Right cardiac atrium (tissue), 5 donors: ENCODE measurements around the gene ZNF148. TPM values are rescaled to one million over a fixed set of nuclear protein-coding genes. Genes with fewer than 3 reads are reported as not detected.

ENCODE experiments used
- ATAC-seq, 2 donors: fragments of 200-7000 bp; cut with Tn5 transposase; one replicate each; pipeline versions ENCODE4 v1.8.0 to v1.9.1; 2020; ENCODE audit warnings: moderate library complexity in 2 of 2, mild to moderate bottlenecking in 1 of 2
- DNase-seq, 3 donors: peaks; one replicate each; pipeline ENCODE4 v3.0.0-alpha.2; 2020
- H3K27ac ChIP-seq: one replicate; pipeline ENCODE4 v1.5.1; 2013; ENCODE audit warnings: mild to moderate bottlenecking, low read length, control low read depth, moderate library complexity
- H3K27me3 ChIP-seq: one replicate; pipeline ENCODE4 v1.6.1; 2013; ENCODE audit not compliant: control insufficient read depth, insufficient read depth
- H3K4me1 ChIP-seq: one replicate; pipeline ENCODE4 v1.6.1; 2013; ENCODE audit warnings: low read length; ENCODE audit not compliant: control insufficient read depth, insufficient read depth
- H3K4me3 ChIP-seq: one replicate; pipeline ENCODE4 v1.5.1; 2013; ENCODE audit warnings: low read length, control low read depth
- H3K9me3 ChIP-seq: one replicate; pipeline ENCODE4 v1.6.1; 2013; ENCODE audit warnings: low read length; ENCODE audit not compliant: control insufficient read depth
- WGBS: extraction: QIAGEN DNeasy Blood & Tissue Kit; methylation state at CpG from one replicate; pipeline ENCODE4 v1.1.7; 2013; 5-methylcytosine and 5-hydroxymethylcytosine counted together
- intact Hi-C, 4 donors: fragments of 100-400 bp; cut with DNase I; formaldehyde crosslinking; loops; one replicate each; pipeline versions ENCODE4 v1.11.0 to v1.14.0; 2022 to 2023
- polyA plus RNA-seq: library from polyadenylated mRNA; stranded (reverse); fragments of 200-250 nt; gene quantifications from one replicate; pipeline ENCODE4 v1.2.3, GENCODE V29; 2013
- total RNA-seq, 4 donors: library from RNA; stranded (reverse); fragmentation: NEBNext Ultra II Directional; extraction: Animal tissue kit (Norgen Biotek cat#: 25700); gene quantifications; one replicate each; pipeline ENCODE4 v1.2.1, GENCODE V29; 2021
- donor health status: healthy with polysubstance abuse.
- donor health status: DM: no; HTN: yes; CAD: no.
- donor health status: DM: no; HTN: no; CAD: no.
- donor health status: DM: no; HTN: yes; CAD: no; lungs with severe emphysema.
- donor health status: DM: yes; HTN: yes; CAD: no.

Gene ZNF148
- total and polyA plus RNA-seq, 5 donors, result 5.3 to 51.6 (median 45.7) TPM

- Histone ChIP-seq H3K27ac (no peak overlapping the region), H3K4me1 (peaks cover 1% of the 10 kb centered on the region), H3K27me3 (no peaks in the 10 kb centered on the region), H3K4me3 (no peak overlapping the region), H3K9me3 (no peaks in the 10 kb centered on the region)
- ATAC-seq, result no peak
- intact Hi-C loops, result no loop called here
- no peak for DNase-seq
- 91% methylated on average over 6 of the region's 6 CpGs for WGBS
Measured at GRCh38 chr3:125313060-125313635, 62.0 kb downstream of the ZNF148 start.

- peak overlapping the region; percentile 81 for H3K27ac ChIP-seq
- no peaks in the 10 kb centered on the region for H3K27me3 ChIP-seq
- H3K4me3 ChIP-seq, result peak overlapping the region; percentile 48
- H3K4me1 ChIP-seq, result peaks cover 3% of the 10 kb centered on the region
- H3K9me3 ChIP-seq, result no peaks in the 10 kb centered on the region
- DNase-seq, result no peak
- peak; percentile 51 to 76 for ATAC-seq
- intact Hi-C loops, result no loop called here
- 59% methylated on average over 5 of the region's 5 CpGs for WGBS
Measured at GRCh38 chr3:125310623-125311081, 64.5 kb downstream of the ZNF148 start.

- H3K27me3 ChIP-seq, result no peaks in the 10 kb centered on the region
- no peaks in the 10 kb centered on the region for H3K9me3 ChIP-seq
- H3K4me3 ChIP-seq, result no peak overlapping the region
- intact Hi-C loops, result no loop called here
- ATAC-seq (no peak), DNase-seq (no peak)
- whole genome bisulfite sequencing, result 81% methylated on average over 9 of the region's 9 CpGs
- H3K4me1 ChIP-seq, result peaks cover 3% of the 10 kb centered on the region
- no peak overlapping the region for H3K27ac ChIP-seq
Measured at GRCh38 chr3:125309476-125309875, 65.6 kb downstream of the ZNF148 start.

- ATAC-seq (no peak), DNase-seq (no peak)
- Histone ChIP-seq H3K9me3 (no peaks in the 10 kb centered on the region), H3K27ac (no peak overlapping the region), H3K4me1 (peaks cover 3% of the 10 kb centered on the region), H3K27me3 (no peaks in the 10 kb centered on the region), H3K4me3 (no peak overlapping the region)
- intact Hi-C loops, result no loop called here
Measured at GRCh38 chr3:125306620-125307019, 68.5 kb downstream of the ZNF148 start.

- WGBS, result 90% methylated on average over 3 of the region's 3 CpGs
- DNase-seq, result no peak
- Histone ChIP-seq H3K4me3 (no peak overlapping the region), H3K4me1 (peaks cover 2% of the 10 kb centered on the region), H3K27ac (no peak overlapping the region), H3K27me3 (no peaks in the 10 kb centered on the region), H3K9me3 (no peaks in the 10 kb centered on the region)
- ATAC-seq, result no peak
- intact Hi-C loops, result no loop called here
Measured at GRCh38 chr3:125302932-125303331, 72.2 kb downstream of the ZNF148 start.

GRCh38 chr3:125300416-125300815, 74.7 kb downstream of the ZNF148 start:
- Histone ChIP-seq H3K27ac (no peak overlapping the region), H3K4me3 (no peak overlapping the region), H3K4me1 (no peaks in the 10 kb centered on the region), H3K9me3 (no peaks in the 10 kb centered on the region), H3K27me3 (no peaks in the 10 kb centered on the region)
- 91% methylated on average over 3 of the region's 3 CpGs for WGBS
- intact Hi-C loops, result no loop called here
- ATAC-seq (no peak), DNase-seq (no peak)

GRCh38 chr3:125294411-125294810, 80.7 kb downstream of the ZNF148 start:
- H3K27ac ChIP-seq, result no peak overlapping the region
- no peak overlapping the region for H3K4me3 ChIP-seq
- H3K9me3 ChIP-seq, result no peaks in the 10 kb centered on the region
- no peak for DNase-seq
- no peaks in the 10 kb centered on the region for H3K27me3 ChIP-seq
- ATAC-seq, result no peak
- H3K4me1 ChIP-seq, result peaks cover 2% of the 10 kb centered on the region
- intact Hi-C loops, result no loop called here

- Histone ChIP-seq H3K4me1 (peaks cover 2% of the 10 kb centered on the region), H3K27ac (no peak overlapping the region), H3K4me3 (no peak overlapping the region), H3K9me3 (no peaks in the 10 kb centered on the region), H3K27me3 (no peaks in the 10 kb centered on the region)
- WGBS, result 96% methylated on average over 4 of the region's 4 CpGs
- DNase-seq, result no peak
- intact Hi-C loops, result no loop called here
- no peak for ATAC-seq
Measured at GRCh38 chr3:125292015-125292414, 83.1 kb downstream of the ZNF148 start.

GRCh38 chr3:125289429-125289981, 85.6 kb downstream of the ZNF148 start:
- peaks cover 2% of the 10 kb centered on the region for H3K4me1 ChIP-seq

GRCh38 chr3:125287248-125287647, 87.9 kb downstream of the ZNF148 start:
- peaks cover 2% of the 10 kb centered on the region for H3K4me1 ChIP-seq
- whole genome bisulfite sequencing, result 98% methylated on average over 2 of the region's 2 CpGs
- no peaks in the 10 kb centered on the region for H3K27me3 ChIP-seq
- no peak overlapping the region for H3K27ac ChIP-seq
- no peak overlapping the region for H3K4me3 ChIP-seq
- intact Hi-C loops, result no loop called here
- no peaks in the 10 kb centered on the region for H3K9me3 ChIP-seq
- ATAC-seq (no peak), DNase-seq (no peak)

More at GRCh38 chr3:125289429-125289981, 85.6 kb downstream of the ZNF148 start:
- Histone ChIP-seq H3K27ac (no peak overlapping the region), H3K9me3 (no peaks in the 10 kb centered on the region), H3K27me3 (no peaks in the 10 kb centered on the region), H3K4me3 (no peak overlapping the region)
- ATAC-seq (no peak), DNase-seq (no peak)
- 85% methylated on average over 4 of the region's 4 CpGs for WGBS
- intact Hi-C loops, result no loop called here

- H3K9me3 ChIP-seq, result no peaks in the 10 kb centered on the region
- H3K4me3 ChIP-seq, result no peak overlapping the region
- WGBS, result 60% methylated on average over 1 of the region's 1 CpG
- no peak for ATAC-seq
- H3K4me1 ChIP-seq, result no peaks in the 10 kb centered on the region
- no peak overlapping the region for H3K27ac ChIP-seq
- no peak for DNase-seq
- H3K27me3 ChIP-seq, result no peaks in the 10 kb centered on the region
- intact Hi-C loops, result no loop called here
Measured at GRCh38 chr3:125281381-125281780, 93.7 kb downstream of the ZNF148 start.
